PC-3 (cell line): ENCODE results near the gene SMYD1. TPM values are rescaled to one million over a fixed set of nuclear protein-coding genes. Genes with fewer than 3 reads are reported as not detected.

ENCODE experiments used
- ATAC-seq: fragments of 200-7000 bp; cut with Tn5 transposase; 2 replicates; pipeline ENCODE4 v1.9.1; 2020; ENCODE audit warnings: mild to moderate bottlenecking, moderate library complexity
- BruUV-seq: library from RNA; stranded (reverse); fragments of 400-500 nt; replicated peaks from 2 replicates; lab custom pipeline; 2021; lab: Mats Ljungman, UMichigan
- CTCF ChIA-PET: fragments of 300-600 bp; sonication (Branson Sonifier 250); formaldehyde crosslinking; loops from one replicate; lab custom pipeline; 2022; ENCODE audit warnings: antibody characterized with exemption; lab: Charles Lee
- POLR2A ChIA-PET: fragments of 300-600 bp; sonication (Branson Sonifier 250); formaldehyde crosslinking; loops from one replicate; lab custom pipeline; 2022; ENCODE audit warnings: antibody characterized with exemption; ENCODE audit not compliant: unreplicated experiment; lab: Charles Lee
- DNase-seq: peaks from one replicate; pipeline ENCODE4 v3.0.0-alpha.2; 2015
- H2AFZ ChIP-seq: fragments of 300-600 bp; sonication (generic); 2 replicates; pipeline ENCODE4 v1.6.0; 2016; ENCODE audit warnings: antibody characterized with exemption, low read length
- H3F3A ChIP-seq: fragments of 300-600 bp; sonication (generic); one replicate; pipeline ENCODE4 v1.6.0; 2017; ENCODE audit warnings: antibody characterized with exemption, low read length, control low read depth, mild to moderate bottlenecking; ENCODE audit not compliant: unreplicated experiment
- H3K27ac ChIP-seq: fragments of 300-600 bp; sonication (generic); 2 replicates; pipeline ENCODE4 v1.5.1; 2016; ENCODE audit warnings: mild to moderate bottlenecking, low read length
- H3K27me3 ChIP-seq: fragments of 300-600 bp; sonication (generic); 2 replicates; pipeline ENCODE4 v1.6.1; 2016; ENCODE audit warnings: low read length, mixed read lengths
- H3K36me3 ChIP-seq: fragments of 300-600 bp; sonication (generic); 2 replicates; pipeline ENCODE4 v1.6.1; 2016; ENCODE audit warnings: low read depth, mixed run types, low read length, mixed read lengths
- H3K4me1 ChIP-seq: fragments of 300-600 bp; sonication (generic); 2 replicates; pipeline ENCODE4 v1.5.1; 2016; ENCODE audit warnings: low read length; ENCODE audit not compliant: insufficient read depth
- H3K4me2 ChIP-seq: fragments of 300-600 bp; sonication (generic); 2 replicates; pipeline ENCODE4 v1.6.0; 2016; ENCODE audit warnings: low read length
- H3K4me3 ChIP-seq: fragments of 300-600 bp; sonication (generic); 2 replicates; pipeline ENCODE4 v1.5.1; 2016; ENCODE audit warnings: mild to moderate bottlenecking, low read length, mixed read lengths
- H3K79me2 ChIP-seq: fragments of 300-600 bp; sonication (generic); 2 replicates; pipeline ENCODE4 v1.6.1; 2017; ENCODE audit warnings: low read length, mixed read lengths
- H3K9ac ChIP-seq: fragments of 300-600 bp; sonication (generic); 2 replicates; pipeline ENCODE4 v1.6.0; 2016; ENCODE audit warnings: mild to moderate bottlenecking, low read length
- H3K9me2 ChIP-seq: fragments of 300-600 bp; sonication (generic); replicated peaks from 2 replicates; pipeline ENCODE4 v1.6.1; 2016; ENCODE audit warnings: mixed run types, low read length, mixed read lengths
- H3K9me3 ChIP-seq: fragments of 300-600 bp; sonication (generic); 2 replicates; pipeline ENCODE4 v1.6.1; 2016; ENCODE audit warnings: low read length, mixed read lengths
- H4K20me1 ChIP-seq: fragments of 300-600 bp; sonication (generic); 2 replicates; pipeline ENCODE4 v1.6.1; 2016; ENCODE audit warnings: low read length, mixed read lengths
- CTCF ChIP-seq: fragments of 300-600 bp; sonication (generic); conservative IDR thresholded peaks from 2 replicates; pipeline ENCODE4 v1.5.1; 2017; ENCODE audit warnings: antibody characterized with exemption, low read depth, mild to moderate bottlenecking, low read length
- EZH2 ChIP-seq: fragments of 300-600 bp; sonication (generic); IDR thresholded peaks from one replicate; pipeline ENCODE4 v1.6.1; 2017; ENCODE audit warnings: antibody characterized with exemption, mild to moderate bottlenecking, low read length; ENCODE audit not compliant: unreplicated experiment
- EZH2phosphoT487 ChIP-seq: fragments of 300-600 bp; sonication (generic); IDR thresholded peaks from 2 replicates; pipeline ENCODE4 v1.6.1; 2018; ENCODE audit warnings: mild to moderate bottlenecking, antibody characterized with exemption, low read length, borderline replicate concordance
- intact Hi-C: fragments of 100-400 bp; cut with micrococcal nuclease; formaldehyde crosslinking; loops from 2 replicates; pipeline ENCODE4 v1.9.0; 2023
- total RNA-seq: library from RNA; depleted of rRNA; stranded (reverse); fragments of >200 nt; gene quantifications from 2 replicates; pipeline ENCODE4 v1.2.3, GENCODE V29; 2014

Gene SMYD1
- total RNA-seq, 1 experiment from 2014 or later = not detected

DNA sequence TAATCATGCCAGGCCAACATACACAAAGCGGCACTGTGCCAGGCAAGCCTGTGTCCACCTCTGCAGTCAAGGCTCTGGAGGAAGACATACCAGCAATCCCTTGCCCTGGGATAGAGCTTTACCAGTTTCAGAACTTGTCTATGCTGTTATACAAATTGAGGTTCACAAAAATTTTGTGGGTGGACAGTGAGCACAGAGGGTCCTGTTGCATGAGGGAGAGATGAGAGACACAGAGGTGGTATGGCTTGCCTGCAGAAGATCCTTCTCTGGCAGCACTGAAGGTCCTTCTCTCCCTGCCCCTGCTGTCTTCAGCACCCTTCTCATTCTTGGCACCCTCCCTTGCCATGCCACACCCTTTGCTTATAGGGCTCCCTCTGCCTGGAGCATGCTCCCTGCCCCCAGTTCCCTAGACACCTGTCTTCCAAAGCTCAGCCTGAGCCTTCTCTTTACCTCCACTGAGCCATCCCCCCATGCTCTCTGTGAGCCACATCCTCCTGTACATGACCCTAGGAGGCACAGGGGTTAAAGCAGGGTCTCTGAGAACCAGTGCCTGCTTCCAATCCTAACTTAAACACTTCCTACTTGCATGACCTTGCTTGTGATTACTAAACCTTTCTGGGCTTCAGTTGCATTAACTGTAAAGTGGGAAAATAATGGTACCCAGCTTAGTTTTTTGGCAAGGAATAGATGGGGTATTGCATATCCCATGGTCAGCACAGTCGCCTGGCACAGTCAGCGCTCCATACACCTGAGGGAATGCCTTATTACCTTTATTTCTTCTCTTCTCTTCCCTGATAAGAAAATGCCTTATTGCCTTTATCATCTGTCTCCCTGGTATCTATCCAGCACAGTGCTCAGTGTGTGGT, 59.4 kb downstream of the SMYD1 start:
- ATAC-seq = no peak
- ChIA-PET POLR2A (no interaction called here), CTCF (no interaction called here)

DNA sequence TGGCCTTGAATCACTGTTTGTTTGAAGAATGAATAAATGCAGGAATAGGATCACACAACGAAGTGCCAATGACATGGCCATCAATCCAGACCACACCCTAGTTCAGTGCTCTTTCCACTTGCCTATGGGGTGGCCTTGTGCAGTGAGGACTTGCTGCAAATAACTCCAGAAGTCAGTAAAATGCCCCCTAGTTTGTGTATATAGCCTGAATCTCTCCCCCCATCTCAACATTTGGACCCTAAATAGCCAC, 59.9 kb downstream of the SMYD1 start:
- ChIA-PET POLR2A (no interaction called here), CTCF (no interaction called here)
- BruUV-seq = no TSS peak
- DNase-seq (peak; percentile 5), ATAC-seq (no peak)
- no peaks in the 10 kb centered on the region for H3K4me1 ChIP-seq
- H3K9me2 ChIP-seq = no peaks in the 10 kb centered on the region
- H3K27ac ChIP-seq = no peak overlapping the region
- H3K79me2 ChIP-seq = no peaks in the 10 kb centered on the region
- peaks cover 57% of the 10 kb centered on the region for H3K27me3 ChIP-seq
- no peaks in the 10 kb centered on the region for H3K9me3 ChIP-seq
- H4K20me1 ChIP-seq = no peaks in the 10 kb centered on the region
- H3F3A ChIP-seq = no peaks in the 10 kb centered on the region
- H2AFZ ChIP-seq = no peak overlapping the region
- no peak overlapping the region for H3K4me3 ChIP-seq
- H3K36me3 ChIP-seq = no peaks in the 10 kb centered on the region
- no peak overlapping the region for H3K4me2 ChIP-seq
- intact Hi-C loops = no loop called here
- H3K9ac ChIP-seq = no peak overlapping the region
- TF ChIP-seq CTCF = no peak
- TF ChIP-seq EZH2phosphoT487 = no peak
- no peak for TF ChIP-seq EZH2

More for the DNA sequence above, 59.4 kb downstream of the SMYD1 start:
- no peak overlapping the region for H3K9ac ChIP-seq
- no peaks in the 10 kb centered on the region for H4K20me1 ChIP-seq
- H3K27ac ChIP-seq = no peak overlapping the region
- intact Hi-C loops = no loop called here
- BruUV-seq = no TSS peak
- no peak for DNase-seq
- H3K27me3 ChIP-seq = peaks cover 59% of the 10 kb centered on the region
- no peak overlapping the region for H2AFZ ChIP-seq
- no peaks in the 10 kb centered on the region for H3F3A ChIP-seq
- H3K36me3 ChIP-seq = no peaks in the 10 kb centered on the region
- no peaks in the 10 kb centered on the region for H3K9me3 ChIP-seq
- no peaks in the 10 kb centered on the region for H3K9me2 ChIP-seq
- TF ChIP-seq EZH2 = no peak
- TF ChIP-seq CTCF = no peak
- TF ChIP-seq EZH2phosphoT487 = no peak
- no peak overlapping the region for H3K4me2 ChIP-seq
- H3K4me1 ChIP-seq = no peaks in the 10 kb centered on the region
- H3K79me2 ChIP-seq = no peaks in the 10 kb centered on the region
- no peak overlapping the region for H3K4me3 ChIP-seq

DNA sequence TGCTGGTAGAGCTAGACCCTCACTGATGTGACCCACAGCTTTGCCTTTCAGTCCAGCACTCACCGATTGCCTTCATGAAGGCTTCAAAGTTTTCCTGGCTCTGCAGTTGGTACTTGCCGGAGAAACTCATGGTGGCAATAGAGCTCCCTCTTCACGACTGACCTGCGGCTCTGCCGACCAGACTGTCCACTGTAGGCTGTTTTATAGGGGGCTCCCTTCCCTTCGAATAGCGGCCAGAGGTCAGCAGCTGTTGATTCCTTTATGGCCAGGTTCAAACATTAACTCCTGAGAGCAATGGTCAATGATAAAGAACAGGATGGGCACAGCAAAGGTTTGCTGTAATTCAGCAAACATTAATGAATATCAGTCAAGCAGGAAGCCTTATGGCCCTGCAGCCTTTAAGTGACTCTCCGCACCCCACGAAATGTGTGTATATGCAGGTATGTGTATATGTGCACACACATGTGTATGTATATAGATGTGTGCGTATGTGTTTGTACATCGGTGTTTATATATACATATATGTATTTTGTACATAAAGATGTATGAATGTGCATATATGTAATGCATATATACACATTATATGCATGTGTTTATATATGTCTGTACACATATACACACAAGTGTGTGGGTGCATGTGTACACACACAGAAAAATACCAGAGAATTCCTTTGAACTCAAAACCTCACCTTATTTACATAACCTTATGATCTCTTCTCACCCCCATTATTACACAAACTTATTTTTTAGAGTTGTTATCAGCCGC, 60.4 kb downstream of the SMYD1 start, which contains the start of gene FABP1:
Gene FABP1, minus strand, starts transcription at position 175 of the 766 bp plus-strand sequence. Its CDS starts 45 bp downstream, at position 130.
- BruUV-seq = no TSS peak
- DNase-seq = no peak
- no peaks in the 10 kb centered on the region for H3K4me1 ChIP-seq
- no peak within 1 kb of the TSS for H2AFZ ChIP-seq
- no peaks in the 10 kb centered on the region for H3F3A ChIP-seq
- H3K27ac ChIP-seq = no peak within 1 kb of the TSS
- H3K9ac ChIP-seq = no peak within 1 kb of the TSS
- H3K9me2 ChIP-seq = no peaks in the 10 kb centered on the region
- H3K36me3 ChIP-seq = no peaks in the 10 kb centered on the region
- peaks cover 57% of the 10 kb centered on the region for H3K27me3 ChIP-seq
- no peak within 1 kb of the TSS for H3K4me3 ChIP-seq
- intact Hi-C loops = no loop called here
- H3K9me3 ChIP-seq = no peaks in the 10 kb centered on the region
- no peaks in the 10 kb centered on the region for H4K20me1 ChIP-seq
- no peaks in the 10 kb centered on the region for H3K79me2 ChIP-seq
- ChIA-PET POLR2A (no interaction called here), CTCF (no interaction called here)
- no peak for ATAC-seq
- no peak within 1 kb of the TSS for H3K4me2 ChIP-seq
- TF ChIP-seq EZH2 (no peak), CTCF (no peak), EZH2phosphoT487 (no peak)
